Measurements from ENCODE around the gene HEY2.

Gene HEY2

DNA sequence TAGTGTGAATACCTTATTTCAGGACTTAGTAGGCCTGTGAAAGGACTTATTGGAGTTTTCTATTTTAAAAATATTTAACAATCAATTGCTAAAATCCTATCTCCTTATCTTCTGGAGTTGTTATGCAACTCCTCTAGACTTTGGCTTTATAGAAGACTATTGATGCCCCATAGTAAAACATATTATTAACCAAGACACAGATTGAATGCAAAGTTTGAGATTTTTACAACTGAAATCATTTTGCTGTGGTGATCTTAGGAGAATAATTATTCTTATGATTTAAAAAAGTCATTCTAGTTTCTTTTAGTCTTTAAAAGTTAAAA, 4.5 kb downstream of the HEY2 start:
- no peak for DNase-seq (ENCODE audit: extremely low spot score)

DNA sequence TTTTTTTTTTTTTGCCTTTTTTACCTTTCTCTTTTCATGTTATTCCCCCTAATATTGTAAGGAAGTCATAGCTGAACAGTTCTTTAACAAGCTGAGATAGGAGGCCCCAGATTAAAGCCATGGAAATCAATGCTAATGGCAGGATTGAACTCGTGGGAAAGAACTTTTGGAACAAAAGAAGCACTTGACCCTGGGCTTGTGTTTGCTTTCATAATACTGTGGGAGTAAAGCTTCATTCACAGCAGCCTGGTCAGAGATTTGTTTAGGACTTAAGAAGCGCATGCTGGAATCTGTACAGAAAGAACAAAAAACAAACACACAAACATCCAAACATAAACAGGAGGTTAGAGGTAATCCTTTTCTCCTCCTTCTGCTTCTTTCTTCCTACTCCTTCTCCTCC, 5.1 kb downstream of the HEY2 start:
- POLR2A ChIA-PET: no interaction called here
- no peak for TF ChIP-seq L3MBTL2 (conservative IDR thresholded peaks at IDR 0.05)
- no peak for TF ChIP-seq FOXA1 (IDR thresholded peaks at IDR 0.05)
- TF ChIP-seq, protein P1, sequence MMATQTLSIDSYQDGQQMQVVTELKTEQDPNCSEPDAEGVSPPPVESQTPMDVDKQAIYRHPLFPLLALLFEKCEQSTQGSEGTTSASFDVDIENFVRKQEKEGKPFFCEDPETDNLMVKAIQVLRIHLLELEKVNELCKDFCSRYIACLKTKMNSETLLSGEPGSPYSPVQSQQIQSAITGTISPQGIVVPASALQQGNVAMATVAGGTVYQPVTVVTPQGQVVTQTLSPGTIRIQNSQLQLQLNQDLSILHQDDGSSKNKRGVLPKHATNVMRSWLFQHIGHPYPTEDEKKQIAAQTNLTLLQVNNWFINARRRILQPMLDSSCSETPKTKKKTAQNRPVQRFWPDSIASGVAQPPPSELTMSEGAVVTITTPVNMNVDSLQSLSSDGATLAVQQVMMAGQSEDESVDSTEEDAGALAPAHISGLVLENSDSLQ (IDR thresholded peaks at IDR 0.05): no peak
- TF ChIP-seq CTBP1 (IDR thresholded peaks at IDR 0.05; ENCODE audit: borderline replicate concordance): no peak
- TF ChIP-seq ELF4 (IDR thresholded peaks at IDR 0.05): no peak
- no peak for TF ChIP-seq ARNT (IDR thresholded peaks at IDR 0.05)
- no peak for TF ChIP-seq TARDBP (IDR thresholded peaks at IDR 0.05)
- TF ChIP-seq BHLHE40 (IDR thresholded peaks at IDR 0.05; ENCODE audit: borderline replicate concordance): no peak
- no peak for TF ChIP-seq SUZ12 (IDR thresholded peaks at IDR 0.05)
- TF ChIP-seq SP1 (IDR thresholded peaks at IDR 0.05): no peak
- TF ChIP-seq LEF1 (IDR thresholded peaks at IDR 0.05; ENCODE audit: borderline replicate concordance): no peak
- TF ChIP-seq HDGF (IDR thresholded peaks at IDR 0.05; ENCODE audit: borderline replicate concordance): no peak
- TF ChIP-seq NFRKB (IDR thresholded peaks at IDR 0.05): no peak
- TF ChIP-seq ZNF384 (IDR thresholded peaks at IDR 0.05): no peak
- CTCF ChIA-PET: interaction anchor here (0.7 to 2.0 kb wide), 2 partner anchors 208 to 440 kb away, joined by 4 to 11 read pairs; no protein-coding TSS in a partner anchor
- no peak for DNase-seq (ENCODE audit: extremely low spot score)

More for the DNA sequence above, 4.5 kb downstream of the HEY2 start:
- POLR2A ChIA-PET: no interaction called here
- TF ChIP-seq SP1 (IDR thresholded peaks at IDR 0.05) (no peak), FOXM1 (IDR thresholded peaks at IDR 0.05; ENCODE audit: borderline replicate concordance) (no peak), HDGF (IDR thresholded peaks at IDR 0.05; ENCODE audit: borderline replicate concordance) (no peak), CTBP1 (IDR thresholded peaks at IDR 0.05; ENCODE audit: borderline replicate concordance) (no peak), NFRKB (IDR thresholded peaks at IDR 0.05) (no peak), ZNF384 (IDR thresholded peaks at IDR 0.05) (no peak), FOXK2 (IDR thresholded peaks at IDR 0.05) (no peak), ELF4 (IDR thresholded peaks at IDR 0.05) (no peak)
- CTCF ChIA-PET: interaction anchor here (0.6 to 2.0 kb wide), 15 partner anchors 9 to 1274 kb away, joined by 3 to 11 read pairs (median 3); partner anchors contain the start of gene HDDC2

DNA sequence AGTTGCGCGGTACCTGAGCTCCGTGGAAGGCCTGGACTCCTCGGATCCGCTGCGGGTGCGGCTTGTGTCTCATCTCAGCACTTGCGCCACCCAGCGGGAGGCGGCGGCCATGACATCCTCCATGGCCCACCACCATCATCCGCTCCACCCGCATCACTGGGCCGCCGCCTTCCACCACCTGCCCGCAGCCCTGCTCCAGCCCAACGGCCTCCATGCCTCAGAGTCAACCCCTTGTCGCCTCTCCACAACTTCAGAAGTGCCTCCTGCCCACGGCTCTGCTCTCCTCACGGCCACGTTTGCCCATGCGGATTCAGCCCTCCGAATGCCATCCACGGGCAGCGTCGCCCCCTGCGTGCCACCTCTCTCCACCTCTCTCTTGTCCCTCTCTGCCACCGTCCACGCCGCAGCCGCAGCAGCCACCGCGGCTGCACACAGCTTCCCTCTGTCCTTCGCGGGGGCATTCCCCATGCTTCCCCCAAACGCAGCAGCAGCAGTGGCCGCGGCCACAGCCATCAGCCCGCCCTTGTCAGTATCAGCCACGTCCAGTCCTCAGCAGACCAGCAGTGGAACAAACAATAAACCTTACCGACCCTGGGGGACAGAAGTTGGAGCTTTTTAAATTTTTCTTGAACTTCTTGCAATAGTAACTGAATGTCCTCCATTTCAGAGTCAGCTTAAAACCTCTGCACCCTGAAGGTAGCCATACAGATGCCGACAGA, 9.9 kb downstream of the HEY2 start:
- no peak for TF ChIP-seq TARDBP (IDR thresholded peaks at IDR 0.05)
- TF ChIP-seq FOXA1 (IDR thresholded peaks at IDR 0.05): no peak
- no peak for TF ChIP-seq ARNT (IDR thresholded peaks at IDR 0.05)
- TF ChIP-seq ZNF384 (IDR thresholded peaks at IDR 0.05): no peak
- TF ChIP-seq SUZ12 (IDR thresholded peaks at IDR 0.05): no peak
- TF ChIP-seq NFRKB (IDR thresholded peaks at IDR 0.05): no peak
- no peak for DNase-seq (ENCODE audit: extremely low spot score)
- POLR2A ChIA-PET: interaction anchor here (1.6 kb wide), 1 partner anchor 11 kb away, joined by 3 read pairs; no protein-coding TSS in a partner anchor
- CTCF ChIA-PET: no interaction called here

DNA sequence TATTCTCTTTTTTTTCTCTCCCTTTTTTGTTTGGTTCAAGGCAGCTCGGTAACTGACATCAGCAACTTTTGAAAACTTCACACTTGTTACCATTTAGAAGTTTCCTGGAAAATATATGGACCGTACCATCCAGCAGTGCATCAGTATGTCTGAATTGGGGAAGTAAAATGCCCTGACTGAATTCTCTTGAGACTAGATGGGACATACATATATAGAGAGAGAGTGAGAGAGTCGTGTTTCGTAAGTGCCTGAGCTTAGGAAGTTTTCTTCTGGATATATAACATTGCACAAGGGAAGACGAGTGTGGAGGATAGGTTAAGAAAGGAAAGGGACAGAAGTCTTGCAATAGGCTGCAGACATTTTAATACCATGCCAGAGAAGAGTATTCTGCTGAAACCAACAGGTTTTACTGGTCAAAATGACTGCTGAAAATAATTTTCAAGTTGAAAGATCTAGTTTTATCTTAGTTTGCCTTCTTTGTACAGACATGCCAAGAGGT, 10.6 kb downstream of the HEY2 start:
- DNase-seq (ENCODE audit: extremely low spot score): no peak
- no peak for TF ChIP-seq NFRKB (IDR thresholded peaks at IDR 0.05)
- TF ChIP-seq ARNT (IDR thresholded peaks at IDR 0.05): no peak
- no peak for TF ChIP-seq CTBP1 (IDR thresholded peaks at IDR 0.05; ENCODE audit: borderline replicate concordance)
- TF ChIP-seq LEF1 (IDR thresholded peaks at IDR 0.05; ENCODE audit: borderline replicate concordance): no peak
- no peak for TF ChIP-seq TARDBP (IDR thresholded peaks at IDR 0.05)
- TF ChIP-seq, protein P1 (IDR thresholded peaks at IDR 0.05): no peak
- TF ChIP-seq FOXK2 (IDR thresholded peaks at IDR 0.05): no peak
- CTCF ChIA-PET: no interaction called here
- POLR2A ChIA-PET: no interaction called here

DNA sequence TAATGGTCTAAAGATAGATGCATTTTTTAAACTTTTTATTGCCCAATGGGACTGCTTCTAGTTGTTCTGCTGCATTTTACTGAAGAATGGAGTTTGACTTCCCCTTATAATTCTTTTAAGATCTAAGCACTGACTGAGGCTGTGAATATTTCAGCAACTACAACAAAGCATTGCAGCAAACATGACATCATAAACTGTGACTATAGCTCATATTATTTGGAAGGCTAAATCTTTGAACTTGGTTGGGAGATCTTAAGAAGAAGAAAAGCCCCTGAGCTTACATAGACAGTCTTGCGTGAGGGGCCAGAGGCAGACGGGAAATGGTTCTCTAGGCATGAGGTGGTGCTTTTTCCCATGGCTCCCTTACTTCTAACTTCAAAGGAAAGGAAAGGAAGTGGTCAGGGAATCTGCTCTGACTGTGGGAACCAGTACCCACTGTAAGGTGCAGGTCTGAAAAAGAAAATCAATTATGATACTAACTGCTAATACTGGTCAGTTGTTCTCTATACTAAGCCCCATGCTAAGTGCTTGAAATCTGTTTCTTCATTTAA, 14.8 kb downstream of the HEY2 start:
- no peak for DNase-seq (ENCODE audit: extremely low spot score)
- TF ChIP-seq FOXK2 (IDR thresholded peaks at IDR 0.05) (no peak), ZNF384 (IDR thresholded peaks at IDR 0.05) (no peak), ELF4 (IDR thresholded peaks at IDR 0.05) (no peak), L3MBTL2 (conservative IDR thresholded peaks at IDR 0.05) (no peak), LEF1 (IDR thresholded peaks at IDR 0.05; ENCODE audit: borderline replicate concordance) (no peak), SP1 (IDR thresholded peaks at IDR 0.05) (no peak), CTBP1 (IDR thresholded peaks at IDR 0.05; ENCODE audit: borderline replicate concordance) (no peak), FOXM1 (IDR thresholded peaks at IDR 0.05; ENCODE audit: borderline replicate concordance) (no peak), BHLHE40 (IDR thresholded peaks at IDR 0.05; ENCODE audit: borderline replicate concordance) (no peak), ARNT (IDR thresholded peaks at IDR 0.05) (no peak), TARDBP (IDR thresholded peaks at IDR 0.05) (no peak)
- TF ChIP-seq, protein P1 (IDR thresholded peaks at IDR 0.05): no peak
- ChIA-PET POLR2A (no interaction called here), CTCF (interaction anchor here (1.0 kb wide), 1 partner anchor 451 kb away, joined by 4 read pairs; no protein-coding TSS in a partner anchor)

DNA sequence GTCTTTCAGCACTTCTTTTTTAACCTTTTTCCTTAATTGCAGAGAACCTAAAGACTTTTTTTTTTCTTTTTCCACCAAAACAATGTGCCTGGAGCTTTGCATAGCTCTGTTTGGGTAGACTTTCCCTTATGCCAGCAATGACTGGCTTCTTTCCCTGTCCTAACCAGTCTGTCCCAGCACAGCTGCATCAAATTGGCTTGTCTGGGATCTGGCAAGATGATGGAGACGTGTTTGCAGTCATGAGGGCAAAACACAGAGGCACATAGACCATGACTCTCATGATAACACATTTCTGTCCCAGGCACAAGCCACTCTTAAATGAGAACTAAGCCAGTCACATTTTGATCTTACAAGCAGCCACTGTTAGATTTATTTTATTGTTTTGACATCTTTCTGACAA, 16.5 kb downstream of the HEY2 start:
- ChIA-PET POLR2A (interaction anchor here (0.8 kb wide), 1 partner anchor 221 kb away, joined by 3 read pairs; the partner anchor contains the start of gene TRMT11), CTCF (interaction anchor here (0.7 to 2.4 kb wide), 2 partner anchors 10 to 452 kb away, joined by 3 to 10 read pairs; no protein-coding TSS in a partner anchor)
- TF ChIP-seq TARDBP (IDR thresholded peaks at IDR 0.05) (no peak), FOXM1 (IDR thresholded peaks at IDR 0.05; ENCODE audit: borderline replicate concordance) (no peak), ZNF384 (IDR thresholded peaks at IDR 0.05) (no peak), ARNT (IDR thresholded peaks at IDR 0.05) (no peak), BHLHE40 (IDR thresholded peaks at IDR 0.05; ENCODE audit: borderline replicate concordance) (no peak), HDGF (IDR thresholded peaks at IDR 0.05; ENCODE audit: borderline replicate concordance) (no peak), LEF1 (IDR thresholded peaks at IDR 0.05; ENCODE audit: borderline replicate concordance) (no peak), SP1 (IDR thresholded peaks at IDR 0.05) (no peak), L3MBTL2 (conservative IDR thresholded peaks at IDR 0.05) (no peak), CTBP1 (IDR thresholded peaks at IDR 0.05; ENCODE audit: borderline replicate concordance) (no peak), FOXA1 (IDR thresholded peaks at IDR 0.05) (no peak), ELF4 (IDR thresholded peaks at IDR 0.05) (no peak), SUZ12 (IDR thresholded peaks at IDR 0.05) (no peak), NFRKB (IDR thresholded peaks at IDR 0.05) (no peak), FOXK2 (IDR thresholded peaks at IDR 0.05) (no peak)
- TF ChIP-seq, protein P1 (IDR thresholded peaks at IDR 0.05): no peak
- no peak for DNase-seq (ENCODE audit: extremely low spot score)
